Adipose tissue (tissue), 3 donors: ENCODE measurements around the gene HS3ST5. TPM values are rescaled to one million over a fixed set of nuclear protein-coding genes. Genes with fewer than 3 reads are reported as not detected.
"Not testable (repeated sequence)": the region's sequence is repeated elsewhere in the genome, so short reads cannot be mapped to it uniquely, and the experiment has no call there.

Experiments used
- H3K27ac ChIP-seq: one replicate; pipeline ENCODE4 v1.5.1; 2013; ENCODE audit warnings: low read depth, low read length
- WGBS, 3 donors: extraction: QIAGEN DNeasy Blood & Tissue Kit; methylation state at CpG; one replicate each; pipeline ENCODE4 v1.1.7; 2013; 5-methylcytosine and 5-hydroxymethylcytosine counted together
- polyA plus RNA-seq, 3 donors: library from polyadenylated mRNA; stranded (reverse); fragments of 200-250 nt; gene quantifications; one replicate each; pipeline ENCODE4 v1.2.3, GENCODE V29; 2013
- donor health status: healthy with polysubstance abuse.
- donor health status: Bipolar disorder and iron deficiency.
- donor health status: healthy.

Gene HS3ST5
- polyA plus RNA-seq, 3 donors: 0.07 TPM; not detected in 2

- WGBS, 3 donors: 47 to 71% (median 68%) methylated on average over 3 of the region's 3 CpGs
Measured at GRCh38 chr6:114170372-114170771, 172.5 kb downstream of the HS3ST5 start.

DNA sequence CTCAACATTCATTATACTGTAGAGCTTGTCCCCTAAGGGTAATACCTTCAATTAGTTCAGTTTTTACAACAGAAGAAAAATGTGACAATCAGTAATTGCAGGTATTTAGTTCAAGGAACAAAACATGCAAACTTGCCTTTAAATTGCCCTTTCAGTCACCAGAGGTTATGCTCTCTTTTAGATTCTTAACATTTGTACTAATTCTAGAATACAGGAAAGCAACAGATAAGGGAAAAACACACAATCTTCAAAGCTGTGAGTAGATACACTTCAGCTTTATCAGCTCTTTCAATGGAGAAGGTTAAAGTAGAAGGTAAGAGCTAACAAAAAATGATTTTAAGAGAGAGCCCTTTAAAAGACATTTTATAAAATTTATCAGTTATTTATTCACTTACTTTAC, 173.1 kb downstream of the HS3ST5 start:
- no peak overlapping the region for H3K27ac ChIP-seq

More at GRCh38 chr6:114170372-114170771, 172.5 kb downstream of the HS3ST5 start:
- H3K27ac ChIP-seq: no peak overlapping the region

DNA sequence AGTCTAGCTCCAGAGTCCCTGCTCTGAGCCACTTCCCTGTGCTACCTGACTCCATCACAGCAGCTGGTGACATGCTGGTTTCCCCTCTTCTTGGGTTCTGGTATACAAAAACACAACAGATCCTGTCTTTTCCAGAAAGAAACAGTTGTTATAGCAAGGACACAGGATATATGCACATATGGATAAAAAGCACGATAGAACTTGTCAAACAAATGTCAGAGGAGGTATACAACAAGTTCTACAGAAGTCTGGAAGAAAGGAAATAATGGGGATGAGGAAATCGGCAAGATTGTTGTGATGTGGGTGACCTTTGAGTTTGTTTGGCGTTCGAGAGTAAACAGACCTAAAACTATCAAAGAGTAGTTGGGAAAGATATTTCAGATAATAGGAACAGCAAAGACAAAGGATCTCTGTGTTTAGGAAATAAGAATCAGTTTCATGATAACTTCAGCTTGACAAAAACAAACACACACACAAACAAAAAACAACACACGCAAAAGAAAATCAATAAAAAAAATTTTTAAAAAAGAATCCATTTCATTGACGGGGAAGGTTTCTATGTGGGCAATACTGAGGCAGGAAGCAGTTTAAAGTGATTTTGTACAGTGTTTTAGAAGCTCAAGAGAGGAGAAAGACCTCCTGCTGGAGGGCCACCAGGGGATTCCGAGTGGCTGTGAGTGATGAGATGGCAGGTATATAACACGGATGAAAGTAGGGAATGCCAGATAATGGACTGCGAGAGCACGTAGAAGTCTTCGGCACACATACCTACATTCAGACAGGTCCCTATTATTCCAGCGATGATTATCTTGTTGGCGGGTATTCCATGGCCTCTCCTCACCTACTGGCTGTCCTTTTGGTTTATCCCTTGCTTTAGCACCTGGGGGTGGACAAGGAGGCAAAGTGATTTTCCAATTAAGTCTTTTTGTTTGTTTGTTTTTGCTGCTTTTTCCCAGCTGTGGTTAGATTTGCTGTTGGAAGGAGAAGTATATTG, 174.9 kb downstream of the HS3ST5 start:
- H3K27ac ChIP-seq: no peak overlapping the region
- 57 to 73% (median 67%) methylated on average over 13 of the region's 13 CpGs for WGBS, 3 donors

DNA sequence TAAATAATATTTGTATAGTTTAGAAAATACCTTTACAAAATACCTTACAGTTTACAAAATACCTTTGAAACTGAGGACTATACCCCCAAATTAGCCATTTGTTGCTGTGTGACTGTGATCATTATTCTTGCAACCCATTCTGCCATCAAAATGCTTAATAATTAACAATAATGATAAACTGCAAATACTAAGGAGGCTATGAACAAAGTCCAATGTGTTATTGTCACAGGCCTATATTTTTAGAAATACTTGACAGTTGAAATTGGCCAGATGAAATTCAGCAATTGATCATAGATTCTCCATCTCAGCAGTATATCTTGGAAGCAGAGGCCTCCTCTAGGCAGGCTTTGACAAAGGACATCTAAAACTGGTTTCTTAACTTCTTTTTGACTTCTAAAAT, 178.6 kb downstream of the HS3ST5 start:
- no peak overlapping the region for H3K27ac ChIP-seq

DNA sequence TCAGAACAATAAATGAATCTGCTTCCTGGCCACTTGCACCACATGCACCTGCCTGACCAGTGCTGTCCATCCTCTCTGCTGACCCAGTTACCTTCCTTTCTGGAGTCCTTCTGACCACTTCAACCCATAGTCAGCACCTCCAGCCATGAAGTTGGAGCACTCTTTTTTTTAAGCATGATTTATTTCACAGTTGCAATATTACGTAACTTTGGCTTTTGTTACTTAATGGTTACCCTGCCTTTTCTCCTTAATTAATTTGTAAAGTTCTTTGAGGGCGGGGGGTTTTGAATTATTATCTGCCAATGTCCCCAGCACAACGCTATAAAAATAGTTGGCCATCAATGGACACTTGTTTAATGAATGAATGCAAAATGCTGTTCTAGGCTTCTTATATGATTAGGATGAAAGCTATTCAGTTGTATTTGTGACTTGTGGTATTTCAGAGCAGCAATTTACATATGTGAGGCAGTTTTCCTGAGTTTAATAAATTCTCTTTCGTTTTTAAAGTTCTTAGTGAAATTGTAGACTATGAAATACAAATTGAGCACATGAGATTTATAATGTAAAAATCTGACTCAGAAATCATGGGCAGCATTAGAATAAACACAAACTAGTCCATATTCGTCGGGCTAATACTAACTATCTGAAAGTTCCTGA, 180.0 kb downstream of the HS3ST5 start:
- H3K27ac ChIP-seq: no peak overlapping the region
- WGBS, 3 donors: 78 to 88% (median 86%) methylated on average over 6 of the region's 6 CpGs

DNA sequence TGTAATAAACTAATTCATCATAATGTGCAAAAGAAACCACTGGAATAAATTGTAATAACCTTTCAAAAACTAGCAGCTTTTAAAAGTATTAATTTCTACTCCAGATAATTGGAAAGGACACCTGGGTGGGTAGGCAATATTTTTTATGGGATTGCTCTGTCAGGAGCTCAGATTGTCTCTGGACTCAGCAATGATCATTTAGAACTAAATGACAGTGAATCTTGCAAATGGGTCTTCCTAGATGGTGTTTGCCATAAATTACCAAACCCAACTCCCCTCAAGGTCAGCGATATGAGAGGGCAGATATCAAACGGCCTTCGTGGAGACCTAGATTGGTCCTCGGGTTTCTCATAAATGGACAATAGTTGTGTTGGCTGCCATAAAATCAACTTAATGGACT, 181.9 kb downstream of the HS3ST5 start:
- WGBS, 3 donors: 43 to 89% (median 85%) methylated on average over 4 of the region's 4 CpGs
- H3K27ac ChIP-seq: no peak overlapping the region

DNA sequence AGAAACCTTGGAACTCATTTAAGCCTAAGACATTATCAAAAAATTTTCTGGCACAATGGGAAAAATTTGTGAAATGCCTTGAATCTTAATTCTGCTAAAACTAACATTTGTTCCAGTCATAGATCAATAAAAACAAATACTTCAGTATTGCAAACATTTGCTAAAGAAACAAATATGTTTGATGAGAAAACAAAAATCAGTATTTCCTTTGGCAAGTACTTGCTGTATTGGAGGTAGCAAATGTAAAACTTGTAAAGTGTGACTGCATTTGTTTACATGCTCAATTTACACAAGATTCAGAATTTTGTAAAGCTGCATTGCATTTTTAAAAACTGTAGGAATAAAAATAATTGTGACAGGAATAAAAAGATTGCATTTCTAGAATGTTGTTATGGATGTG, 183.1 kb downstream of the HS3ST5 start:
- no peak overlapping the region for H3K27ac ChIP-seq

DNA sequence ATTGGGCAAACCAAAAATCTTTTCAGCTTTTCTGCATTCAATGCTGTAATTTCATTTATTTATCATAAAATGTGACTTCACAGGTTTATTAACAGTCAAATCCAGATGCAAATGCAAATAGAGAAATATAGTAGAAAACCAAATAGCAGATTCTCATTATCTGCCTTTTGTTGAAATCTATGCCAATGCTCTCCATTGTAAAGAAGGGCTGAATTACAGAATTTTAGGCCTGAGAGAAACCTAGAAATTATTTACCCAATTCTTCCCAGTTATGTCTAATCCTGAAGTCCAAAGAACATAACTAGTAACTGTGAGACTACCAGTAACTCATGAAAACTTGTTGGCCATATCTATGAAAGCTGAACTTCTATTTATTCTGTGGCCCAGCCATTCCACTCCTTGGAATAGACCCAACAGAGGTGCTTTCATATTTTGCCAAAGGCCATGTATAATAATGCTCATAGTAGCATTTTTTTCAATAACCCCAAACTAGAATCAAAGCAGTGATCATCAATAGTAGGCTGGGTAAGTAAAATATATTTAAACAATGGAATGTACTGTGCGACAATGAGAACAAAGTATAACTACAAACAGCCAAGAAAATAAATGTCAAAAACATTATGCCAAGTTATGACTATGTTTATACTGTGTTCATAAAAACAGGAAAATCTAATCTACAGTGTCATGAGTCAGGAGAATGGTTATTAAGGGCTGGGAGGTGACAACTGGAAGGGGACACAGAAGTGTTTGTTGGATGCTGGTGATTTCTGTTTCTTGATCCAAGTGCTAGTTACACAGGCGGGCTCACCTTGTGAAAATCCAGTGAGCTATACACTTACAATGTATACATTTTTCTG, 183.8 kb downstream of the HS3ST5 start:
- 29 to 90% (median 87%) methylated on average over 2 of the region's 2 CpGs for WGBS, 3 donors
- no peak overlapping the region for H3K27ac ChIP-seq

DNA sequence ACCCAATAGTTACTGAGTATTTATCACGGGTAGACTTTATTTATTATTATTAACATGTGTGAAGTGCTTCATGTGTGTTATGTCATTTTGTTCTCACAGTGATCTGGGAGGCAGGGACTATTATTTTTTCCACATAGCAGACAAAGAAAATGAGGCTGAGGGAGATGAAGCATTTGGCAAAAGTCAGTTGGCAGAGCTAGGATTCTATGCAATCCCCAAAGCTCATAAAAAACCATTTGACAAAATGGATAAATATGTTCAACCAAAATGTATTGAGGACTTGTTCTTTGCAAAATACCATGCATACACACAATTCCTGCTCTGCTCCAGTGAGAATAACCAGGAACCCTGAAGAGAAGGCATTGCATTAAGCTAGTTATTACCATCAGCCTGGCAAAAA, 184.4 kb downstream of the HS3ST5 start:
- 50 to 69% (median 56%) methylated on average over 1 of the region's 1 CpG for WGBS, 3 donors
- no peak overlapping the region for H3K27ac ChIP-seq

DNA sequence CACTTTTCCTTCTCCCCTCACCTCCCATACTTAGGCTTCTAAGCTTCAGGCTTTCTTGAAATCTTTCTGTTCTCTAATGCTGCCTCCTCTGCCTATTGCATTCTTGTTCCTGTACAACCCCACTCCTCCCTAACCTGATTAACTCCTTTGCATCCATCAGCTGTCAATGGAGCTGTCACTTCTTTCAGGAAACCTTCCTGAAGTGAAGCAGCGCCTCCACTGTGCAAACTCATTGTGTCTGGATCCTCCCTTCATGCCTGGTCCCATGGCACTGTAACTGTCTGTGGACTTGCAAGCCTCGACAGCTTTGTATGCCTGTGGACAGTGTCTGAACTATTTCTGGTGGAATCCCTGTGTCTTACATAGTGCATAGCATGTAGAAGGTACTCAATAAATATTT, 185.0 kb downstream of the HS3ST5 start:
- WGBS, 3 donors: 67 to 83% (median 73%) methylated on average over 2 of the region's 2 CpGs
- no peak overlapping the region for H3K27ac ChIP-seq

DNA sequence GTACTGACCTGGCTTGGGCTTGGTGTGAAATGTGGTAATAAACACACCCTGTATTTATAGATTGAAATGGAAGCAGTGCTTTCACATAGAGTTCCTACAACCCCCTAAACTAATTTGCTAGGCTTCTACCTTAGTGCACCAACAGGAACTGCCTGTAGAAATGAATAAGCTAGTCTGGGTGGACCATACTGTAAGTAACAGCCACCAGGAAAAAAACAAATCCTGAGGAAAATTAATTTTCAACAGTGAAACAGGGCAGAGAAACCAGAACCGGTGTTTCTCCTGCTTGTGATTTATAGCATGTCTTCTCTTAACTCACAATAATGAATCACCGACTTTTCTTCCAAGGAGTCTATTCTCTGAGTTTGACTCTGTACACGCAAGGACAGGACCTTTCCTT, 187.1 kb downstream of the HS3ST5 start:
- 52 to 86% (median 75%) methylated on average over 3 of the region's 3 CpGs for WGBS, 3 donors
- H3K27ac ChIP-seq: no peak overlapping the region

DNA sequence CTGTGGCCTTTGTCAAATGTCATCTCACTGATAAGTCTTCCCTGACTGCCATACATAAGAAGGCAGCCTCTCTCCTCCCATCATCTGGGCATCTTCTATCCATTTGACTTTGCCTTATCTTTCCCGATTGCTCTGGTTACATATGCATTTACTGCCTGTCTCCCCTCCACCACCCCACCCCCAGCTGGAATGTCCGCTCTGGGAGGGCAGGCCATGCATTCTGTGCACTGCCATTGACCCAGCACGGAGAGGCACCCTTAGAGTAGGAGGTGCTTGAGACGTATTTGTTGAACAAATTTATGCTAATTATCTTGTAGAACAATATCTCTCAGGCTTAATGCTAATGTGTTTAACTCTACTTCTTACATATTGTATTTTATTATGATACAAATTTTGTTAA, 188.0 kb downstream of the HS3ST5 start:
- 82 to 92% (median 89%) methylated on average over 4 of the region's 4 CpGs for WGBS, 3 donors

DNA sequence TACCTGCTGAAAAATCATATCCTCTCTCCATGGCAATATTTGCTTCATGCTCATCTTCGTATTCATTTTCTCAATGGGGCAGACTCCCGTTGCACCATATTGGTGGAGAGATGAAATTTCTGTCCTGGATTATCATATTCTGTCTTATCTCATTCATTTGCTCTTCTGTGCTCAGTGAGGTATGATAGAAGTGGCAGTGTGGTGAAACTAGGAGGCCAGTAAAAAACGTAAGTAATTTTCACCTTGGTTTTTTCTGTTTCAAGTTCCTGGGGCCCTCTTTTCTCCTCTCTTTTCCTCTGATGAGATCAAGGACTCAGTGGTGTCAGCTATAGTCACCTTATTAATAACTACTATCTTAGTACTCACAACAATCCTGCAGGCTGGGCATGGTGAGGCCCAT, 189.4 kb downstream of the HS3ST5 start:
- 84 to 96% (median 92%) methylated on average over 3 of the region's 3 CpGs for WGBS, 3 donors
- no peak overlapping the region for H3K27ac ChIP-seq

More for the DNA sequence above, 188.0 kb downstream of the HS3ST5 start:
- H3K27ac ChIP-seq: no peak overlapping the region

DNA sequence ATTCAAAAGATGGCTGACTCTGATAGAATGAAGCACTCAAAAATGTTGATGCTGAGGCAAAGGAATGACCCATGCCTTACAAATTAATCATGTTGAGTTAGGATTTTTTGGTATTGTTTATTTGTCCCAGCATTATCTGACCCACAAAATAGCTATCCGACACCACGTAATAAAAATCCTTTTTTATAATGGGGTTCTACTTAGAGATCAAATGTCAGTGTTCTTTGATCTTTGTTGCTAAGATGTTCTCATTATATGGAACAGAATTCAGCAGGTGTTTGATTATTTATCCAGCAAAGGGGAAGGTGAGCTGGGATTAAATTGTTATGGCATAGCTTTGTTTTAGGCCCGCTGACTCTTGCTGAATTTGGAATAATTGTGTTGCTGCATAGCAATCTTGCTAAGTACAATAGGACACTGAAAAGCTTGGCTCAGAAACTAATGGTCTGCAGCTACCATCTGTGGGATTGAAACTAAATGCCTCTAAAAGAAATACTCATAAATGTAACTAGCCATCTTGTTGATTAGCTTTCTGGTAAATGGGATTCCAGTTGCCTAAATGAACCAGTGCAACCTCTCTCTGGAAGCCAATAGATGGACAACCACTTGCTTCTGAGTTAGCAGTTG, 191.6 kb downstream of the HS3ST5 start:
- WGBS, 3 donors: 90 to 96% (median 95%) methylated on average over 3 of the region's 3 CpGs
- no peak overlapping the region for H3K27ac ChIP-seq

- H3K27ac ChIP-seq: not testable (repeated sequence)
Measured at GRCh38 chr6:114149182-114149581, 193.6 kb downstream of the HS3ST5 start.

GRCh38 chr6:114144887-114145851, 197.7 kb downstream of the HS3ST5 start:
- H3K27ac ChIP-seq: no peak overlapping the region
- WGBS, 3 donors: 30 to 42% (median 41%) methylated on average over 9 of the region's 9 CpGs

DNA sequence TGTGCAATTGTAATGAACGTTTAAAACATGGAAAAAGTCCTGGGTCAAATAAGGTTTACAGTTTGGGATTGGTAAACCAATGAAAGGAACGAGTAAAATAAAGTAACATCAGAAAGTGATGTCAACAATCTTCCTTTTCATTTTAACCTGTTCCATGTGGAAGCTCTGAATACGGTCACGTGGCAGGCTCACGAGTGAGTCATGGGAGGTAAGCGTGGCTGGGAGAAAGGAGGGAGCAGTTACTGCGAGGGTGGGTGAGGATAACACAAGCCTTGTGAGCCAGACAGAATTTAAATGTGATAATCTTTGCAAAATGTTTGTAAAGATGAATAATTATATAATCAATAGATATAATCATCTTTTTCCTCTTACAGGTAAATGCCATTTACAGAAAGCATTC, 200.6 kb downstream of the HS3ST5 start:
- H3K27ac ChIP-seq: no peak overlapping the region
- 82 to 87% (median 84%) methylated on average over 7 of the region's 7 CpGs for WGBS, 3 donors
